HEK293 (cell line): ENCODE measurements around the gene TTLL11.

Source experiments
- CTCF ChIA-PET: fragments of 350-600 bp; formaldehyde crosslinking; extraction: SDS; loops from one replicate; lab custom pipeline; 2021; ENCODE audit warnings: antibody characterized with exemption; lab: Yijun Ruan, JAX
- POLR2A ChIA-PET: fragments of 300-600 bp; formaldehyde crosslinking; extraction: SDS; loops from one replicate; lab custom pipeline; 2020; ENCODE audit warnings: antibody characterized with exemption, inconsistent platforms; lab: Yijun Ruan, JAX
- H3K27ac ChIP-seq: fragments of 200-500 bp; sonication (Bioruptor generic); 2 replicates; pipeline ENCODE4 v1.5.1; 2014; ENCODE audit warnings: low read depth, low read length, control low read depth, inconsistent platforms; ENCODE audit errors: extremely low read depth
- H3K36me3 ChIP-seq, 2 experiments: fragments of 200-500 bp in 1 of 2; sonication (Bioruptor generic) in 1 of 2; 1 replicate in 1 of 2; 2 replicates in 1 of 2; pipeline ENCODE4 v1.5.1; 2014 to 2017; ENCODE audit warnings: inconsistent platforms in 2 of 2, low read length in 2 of 2; ENCODE audit not compliant: control insufficient read depth in 2 of 2, insufficient read depth in 1 of 2
- H3K4me1 ChIP-seq: fragments of 200-500 bp; sonication (Bioruptor generic); 2 replicates; pipeline ENCODE4 v1.5.1; 2014; ENCODE audit warnings: mild to moderate bottlenecking, low read length, inconsistent platforms; ENCODE audit not compliant: control insufficient read depth, insufficient read depth
- H3K4me3 ChIP-seq: 2 replicates; pipeline ENCODE4 v1.5.1; 2011; ENCODE audit warnings: low read depth, mild to moderate bottlenecking, control low read depth, low read length, moderate library complexity
- H3K9me3 ChIP-seq: fragments of 200-500 bp; sonication (Bioruptor generic); 2 replicates; pipeline ENCODE4 v1.5.1; 2014; ENCODE audit warnings: low read depth, low read length, inconsistent platforms; ENCODE audit not compliant: control insufficient read depth, insufficient read depth
- AEBP2 ChIP-seq: fragments of 450-650 bp; formaldehyde crosslinking; IDR thresholded peaks from 2 replicates; pipeline ENCODE4 v1.5.1; 2016; ENCODE audit warnings: missing biosample characterization, missing genetic modification characterization, borderline replicate concordance
- GLIS1 ChIP-seq: fragments of 450-650 bp; formaldehyde crosslinking; IDR thresholded peaks from 2 replicates; pipeline ENCODE4 v1.5.1; 2016; ENCODE audit warnings: missing biosample characterization, missing genetic modification characterization
- GLIS2 ChIP-seq: fragments of 450-650 bp; formaldehyde crosslinking; IDR thresholded peaks from 2 replicates; pipeline ENCODE4 v1.5.1; 2016; ENCODE audit warnings: missing biosample characterization, missing genetic modification characterization
- HOXA7 ChIP-seq: sonication (generic); formaldehyde crosslinking; IDR thresholded peaks from 2 replicates; pipeline ENCODE4 v1.8.1; 2022; ENCODE audit warnings: missing genetic modification reagents, borderline replicate concordance
- KLF16 ChIP-seq: fragments of 450-650 bp; formaldehyde crosslinking; IDR thresholded peaks from 2 replicates; pipeline ENCODE4 v1.5.1; 2017; ENCODE audit warnings: missing biosample characterization, missing genetic modification characterization
- REST ChIP-seq: fragments of 450-650 bp; formaldehyde crosslinking; IDR thresholded peaks from 2 replicates; pipeline ENCODE4 v1.5.1; 2016; ENCODE audit warnings: missing biosample characterization, missing genetic modification characterization
- TRIM28 ChIP-seq: IDR thresholded peaks from 2 replicates; pipeline ENCODE4 v1.6.1; 2011; ENCODE audit warnings: low read length, control low read depth, borderline replicate concordance
- ZBTB17 ChIP-seq: fragments of 450-650 bp; formaldehyde crosslinking; IDR thresholded peaks from 2 replicates; pipeline ENCODE4 v1.5.1; 2016; ENCODE audit warnings: missing biosample characterization, missing genetic modification characterization
- ZBTB26 ChIP-seq: fragments of 450-650 bp; formaldehyde crosslinking; optimal IDR thresholded peaks from 2 replicates; pipeline ENCODE3; 2016; ENCODE audit warnings: missing biosample characterization, mild to moderate bottlenecking, missing genetic modification characterization
- ZEB2 ChIP-seq: fragments of 450-650 bp; formaldehyde crosslinking; IDR thresholded peaks from 2 replicates; pipeline ENCODE4 v1.5.1; 2016; ENCODE audit warnings: missing biosample characterization, missing genetic modification characterization
- ZNF114 ChIP-seq: fragments of 450-650 bp; formaldehyde crosslinking; IDR thresholded peaks from 2 replicates; pipeline ENCODE4 v1.5.0; 2017; ENCODE audit warnings: missing biosample characterization, missing genetic modification characterization
- ZNF121 ChIP-seq: fragments of 450-650 bp; formaldehyde crosslinking; IDR thresholded peaks from 2 replicates; pipeline ENCODE4 v1.5.1; 2016; ENCODE audit warnings: missing biosample characterization, missing genetic modification characterization
- ZNF175 ChIP-seq: fragments of 450-650 bp; formaldehyde crosslinking; IDR thresholded peaks from 2 replicates; pipeline ENCODE4 v1.5.1; 2016; ENCODE audit warnings: missing biosample characterization, missing genetic modification characterization
- ZNF19 ChIP-seq: fragments of 450-650 bp; formaldehyde crosslinking; IDR thresholded peaks from 2 replicates; pipeline ENCODE4; 2016; ENCODE audit warnings: missing biosample characterization, missing genetic modification characterization, low read depth
- ZNF2 ChIP-seq: fragments of 450-650 bp; formaldehyde crosslinking; IDR thresholded peaks from 2 replicates; pipeline ENCODE4 v1.5.1; 2016; ENCODE audit warnings: missing biosample characterization, missing genetic modification characterization
- ZNF211 ChIP-seq: fragments of 450-650 bp; formaldehyde crosslinking; IDR thresholded peaks from 2 replicates; pipeline ENCODE4 v1.5.1; 2016; ENCODE audit warnings: low read depth, missing biosample characterization, missing genetic modification characterization
- ZNF292 ChIP-seq: fragments of 450-650 bp; formaldehyde crosslinking; IDR thresholded peaks from 2 replicates; pipeline ENCODE4 v1.5.1; 2016; ENCODE audit warnings: low read depth, missing biosample characterization, missing genetic modification characterization, borderline replicate concordance
- ZNF324 ChIP-seq: fragments of 450-650 bp; formaldehyde crosslinking; IDR thresholded peaks from 2 replicates; pipeline ENCODE4 v1.5.1; 2016; ENCODE audit warnings: missing biosample characterization, missing genetic modification characterization
- ZNF433 ChIP-seq: fragments of 450-650 bp; formaldehyde crosslinking; IDR thresholded peaks from 2 replicates; pipeline ENCODE4 v1.5.1; 2016; ENCODE audit warnings: missing biosample characterization, missing genetic modification characterization, low read depth
- ZNF449 ChIP-seq: fragments of 450-650 bp; formaldehyde crosslinking; IDR thresholded peaks from 2 replicates; pipeline ENCODE4 v1.5.1; 2017; ENCODE audit warnings: missing biosample characterization, mild to moderate bottlenecking, missing genetic modification characterization, moderate library complexity
- ZNF501 ChIP-seq: fragments of 450-650 bp; formaldehyde crosslinking; IDR thresholded peaks from 2 replicates; pipeline ENCODE4 v1.5.1; 2016; ENCODE audit warnings: missing biosample characterization, missing genetic modification characterization
- ZNF521 ChIP-seq: fragments of 450-650 bp; formaldehyde crosslinking; IDR thresholded peaks from 2 replicates; pipeline ENCODE4 v1.5.1; 2017; ENCODE audit warnings: missing biosample characterization, mild to moderate bottlenecking, missing genetic modification characterization
- ZNF529 ChIP-seq: fragments of 450-650 bp; formaldehyde crosslinking; IDR thresholded peaks from 2 replicates; pipeline ENCODE4 v1.5.1; 2017; ENCODE audit warnings: missing genetic modification characterization, missing biosample characterization; ENCODE audit not compliant: insufficient replicate concordance
- ZNF629 ChIP-seq: fragments of 450-650 bp; formaldehyde crosslinking; IDR thresholded peaks from 2 replicates; pipeline ENCODE4 v1.5.1; 2017; ENCODE audit warnings: missing biosample characterization, missing genetic modification characterization
- ZNF701 ChIP-seq: fragments of 450-650 bp; formaldehyde crosslinking; IDR thresholded peaks from 2 replicates; pipeline ENCODE4 v1.5.1; 2016; ENCODE audit warnings: missing biosample characterization, missing genetic modification characterization

The TTLL11 gene

GRCh38 chr9:121811751-121812150, 281.4 kb downstream of the TTLL11 start:
- CTCF ChIA-PET, result interaction anchor here (0.6 kb wide), 1 partner anchor 278 kb away, joined by 4 read pairs; no protein-coding TSS in a partner anchor
- TF ChIP-seq ZEB2, result no peak
- TF ChIP-seq ZNF324, result no peak

GRCh38 chr9:121811140-121811539, 282.0 kb downstream of the TTLL11 start:
- TF ChIP-seq ZNF175 (tag by site-specific recombination) (no peak), ZBTB26 (tag by site-specific recombination) (no peak), ZNF521 (tag by site-specific recombination) (no peak), ZNF449 (no peak), ZNF501 (tag by site-specific recombination) (no peak), ZNF433 (tag by site-specific recombination) (no peak), KLF16 (tag by site-specific recombination) (no peak), HOXA7 (no peak), GLIS1 (tag by site-specific recombination) (no peak), AEBP2 (tag by site-specific recombination) (no peak), ZBTB17 (tag by site-specific recombination) (no peak), ZNF211 (no peak), GLIS2 (tag by site-specific recombination) (no peak)
- CTCF ChIA-PET, result interaction anchor here (0.9 kb wide), 1 partner anchor 124 kb away, joined by 4 read pairs; no protein-coding TSS in a partner anchor
- Histone ChIP-seq H3K4me1 (no peaks in the 10 kb centered on the region), H3K27ac (no peak overlapping the region), H3K9me3 (no peaks in the 10 kb centered on the region), H3K36me3 (no peaks in the 10 kb centered on the region), H3K4me3 (no peak overlapping the region)
- POLR2A ChIA-PET, result no interaction called here

More at GRCh38 chr9:121811751-121812150, 281.4 kb downstream of the TTLL11 start:
- Histone ChIP-seq H3K27ac (no peak overlapping the region), H3K4me1 (no peaks in the 10 kb centered on the region), H3K4me3 (no peak overlapping the region), H3K9me3 (no peaks in the 10 kb centered on the region), H3K36me3 (no peaks in the 10 kb centered on the region)
- POLR2A ChIA-PET, result no interaction called here

- POLR2A ChIA-PET, result no interaction called here
- Histone ChIP-seq H3K27ac (no peak overlapping the region), H3K4me3 (no peak overlapping the region)
- TF ChIP-seq ZNF121 (tag by site-specific recombination), result no peak
- TF ChIP-seq ZNF2, result no peak
- no peak for TF ChIP-seq REST (tag by site-specific recombination)
- TF ChIP-seq ZNF701 (tag by site-specific recombination), result no peak
- no peak for TF ChIP-seq ZNF19 (tag by site-specific recombination)
- TF ChIP-seq ZNF529 (tag by site-specific recombination), result no peak
- TF ChIP-seq ZNF114 (tag by site-specific recombination), result no peak
- TF ChIP-seq ZNF292, result no peak
- no peak for TF ChIP-seq ZNF629 (tag by site-specific recombination)
- no peak for TF ChIP-seq TRIM28
- TF ChIP-seq ZNF521 (tag by site-specific recombination), result no peak
- TF ChIP-seq, all 188 proteins: peak for 0
- Histone ChIP-seq H3K36me3 (no peaks in the 10 kb centered on the region), H3K4me1 (no peaks in the 10 kb centered on the region), H3K9me3 (no peaks in the 10 kb centered on the region)
- CTCF ChIA-PET, result interaction anchor here (0.9 kb wide), 1 partner anchor 124 kb away, joined by 4 read pairs; no protein-coding TSS in a partner anchor
Measured at GRCh38 chr9:121810489-121810888, 282.6 kb downstream of the TTLL11 start.
